ENCODE data around the gene PGAP3.
"Not testable (repeated sequence)": the region's sequence is repeated elsewhere in the genome, so short reads cannot be mapped to it uniquely, and the experiment has no call there.

PGAP3 gene, protein sequence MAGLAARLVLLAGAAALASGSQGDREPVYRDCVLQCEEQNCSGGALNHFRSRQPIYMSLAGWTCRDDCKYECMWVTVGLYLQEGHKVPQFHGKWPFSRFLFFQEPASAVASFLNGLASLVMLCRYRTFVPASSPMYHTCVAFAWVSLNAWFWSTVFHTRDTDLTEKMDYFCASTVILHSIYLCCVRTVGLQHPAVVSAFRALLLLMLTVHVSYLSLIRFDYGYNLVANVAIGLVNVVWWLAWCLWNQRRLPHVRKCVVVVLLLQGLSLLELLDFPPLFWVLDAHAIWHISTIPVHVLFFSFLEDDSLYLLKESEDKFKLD

DNA sequence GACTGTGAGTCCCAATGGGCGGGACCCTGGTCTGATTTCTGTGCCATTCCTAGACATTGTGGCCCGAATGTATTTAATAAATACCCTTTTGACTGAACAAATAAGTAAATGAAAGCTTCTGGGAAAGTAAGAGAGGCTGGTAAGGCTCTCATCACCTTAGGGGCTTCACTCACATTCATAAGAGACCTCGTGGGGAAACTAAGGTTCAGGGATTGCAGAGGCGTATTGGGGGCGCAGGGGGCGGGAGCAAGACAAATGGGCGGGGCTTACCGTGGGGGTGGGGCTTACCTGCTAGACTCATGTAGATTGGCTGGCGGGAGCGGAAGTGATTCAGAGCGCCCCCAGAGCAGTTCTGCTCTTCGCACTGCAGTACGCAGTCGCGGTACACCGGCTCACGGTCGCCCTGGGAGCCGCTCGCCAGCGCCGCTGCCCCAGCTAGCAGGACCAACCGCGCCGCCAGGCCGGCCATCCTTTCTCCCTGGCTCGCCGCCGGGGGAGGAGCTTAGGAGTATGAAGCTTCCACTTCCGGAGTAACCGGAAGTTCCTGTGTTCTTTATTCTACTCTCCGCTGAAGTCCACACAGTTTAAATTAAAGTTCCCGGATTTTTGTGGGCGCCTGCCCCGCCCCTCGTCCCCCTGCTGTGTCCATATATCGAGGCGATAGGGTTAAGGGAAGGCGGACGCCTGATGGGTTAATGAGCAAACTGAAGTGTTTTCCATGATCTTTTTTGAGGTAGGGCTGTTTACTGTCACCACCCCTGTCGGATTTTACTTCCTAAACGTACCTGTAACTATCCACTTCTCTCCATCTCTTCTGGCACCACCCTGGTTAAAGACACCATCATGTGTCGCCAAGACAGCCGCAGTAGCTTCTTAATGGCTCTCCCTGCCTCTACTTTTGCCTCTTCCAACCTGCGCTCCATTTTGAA, at the start of gene PGAP3:
Gene PGAP3 (minus strand): TSS at position 512 of the 929 bp plus-strand sequence. CDS start 43 bp downstream, at position 469.
- peak; percentile 85 for DNase-seq (ENCODE audit: low spot score)
- FAIRE-seq, result no peak

DNA sequence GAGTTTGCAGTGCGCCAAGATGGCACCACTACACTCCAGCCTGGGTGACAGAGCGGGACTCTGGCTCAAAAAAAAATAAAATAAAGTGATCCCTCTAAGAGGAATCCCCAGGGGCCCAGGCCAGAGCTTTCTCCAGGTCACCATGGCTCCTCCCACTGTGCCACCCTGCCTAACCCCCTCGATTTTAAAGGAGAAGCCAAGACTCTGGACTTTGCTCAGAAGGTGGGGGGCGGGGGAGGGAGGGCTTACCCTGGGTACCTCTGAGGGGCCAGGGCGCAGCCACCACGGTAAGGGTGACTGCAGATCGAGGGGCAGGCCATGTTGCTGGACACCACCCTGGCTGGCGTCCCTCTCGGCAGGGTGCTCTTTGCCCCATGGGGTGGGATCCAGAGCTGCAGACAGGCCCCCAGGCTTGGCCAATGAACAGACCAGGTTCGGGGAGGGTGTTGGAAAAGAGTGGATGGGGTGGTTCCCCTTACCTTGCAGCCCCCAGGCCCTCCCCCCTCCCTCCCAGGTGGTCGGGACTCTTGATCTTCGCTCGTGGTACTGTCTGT, 49.4 kb upstream of the PGAP3 start:
- no peak for FAIRE-seq

DNA sequence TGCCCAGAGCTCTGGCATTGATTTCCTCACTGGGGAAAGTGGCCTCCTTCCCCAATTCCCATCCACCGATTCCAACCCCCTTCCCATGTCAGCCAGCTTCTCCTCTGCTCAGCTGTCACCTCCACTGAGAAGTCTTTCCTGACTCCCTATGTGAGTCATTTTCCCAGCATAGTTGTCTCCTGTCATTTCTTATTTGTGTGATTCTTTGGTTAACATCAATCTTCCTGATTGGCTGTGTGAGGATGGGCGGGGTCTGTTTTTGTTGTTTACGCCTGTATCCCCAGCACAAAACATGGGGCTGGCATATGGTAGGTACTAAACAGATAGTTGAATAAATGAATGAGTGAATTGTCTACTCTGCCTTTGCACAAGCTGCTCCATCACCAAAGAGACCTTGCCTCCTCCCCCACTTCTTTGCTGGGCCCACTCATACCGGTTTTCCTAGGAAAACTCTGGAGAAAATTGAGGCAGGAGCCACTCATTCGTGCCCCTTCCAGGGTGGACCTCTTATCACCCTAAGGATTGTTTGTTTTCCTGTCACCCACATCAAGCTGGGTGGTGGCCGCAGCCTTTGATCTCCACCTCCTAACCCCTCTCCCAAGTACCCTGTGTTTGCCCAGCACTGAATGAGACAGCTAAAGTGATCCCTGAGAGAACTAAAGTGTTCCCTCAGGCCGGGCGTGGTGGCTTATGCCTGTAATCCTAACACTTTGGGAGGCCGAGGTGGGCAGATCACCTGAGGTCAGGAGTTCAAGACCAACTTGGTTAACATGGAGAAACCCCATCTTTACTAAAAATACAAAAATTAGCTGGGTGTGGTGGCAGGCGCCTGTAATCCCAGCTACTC, 48.7 kb upstream of the PGAP3 start:
- FAIRE-seq, result no peak
- DNase-seq (ENCODE audit: low spot score), result no peak

More for the DNA sequence above, 49.4 kb upstream of the PGAP3 start:
- DNase-seq (ENCODE audit: low spot score), result no peak

DNA sequence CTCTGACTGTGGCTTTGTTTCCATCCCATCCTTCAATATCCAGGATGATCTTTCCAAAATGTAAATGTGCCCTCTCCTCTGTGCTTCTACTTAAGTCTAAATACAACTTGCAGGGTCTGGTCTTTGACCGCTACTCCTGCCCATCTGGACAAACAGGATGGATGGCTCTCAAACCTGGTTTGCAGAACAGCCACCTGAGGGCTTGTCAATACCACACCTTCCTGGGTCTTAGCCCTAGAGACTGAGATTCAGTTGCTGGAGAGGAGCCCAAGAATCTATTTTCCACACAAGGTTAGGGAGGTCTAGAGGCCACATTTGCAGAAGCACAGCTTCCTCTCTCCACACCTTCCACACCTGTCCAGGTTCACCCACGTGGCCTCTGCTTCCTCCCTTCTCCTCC, 48.0 kb upstream of the PGAP3 start:
- DNase-seq (ENCODE audit: low spot score), result no peak
- FAIRE-seq, result no peak

DNA sequence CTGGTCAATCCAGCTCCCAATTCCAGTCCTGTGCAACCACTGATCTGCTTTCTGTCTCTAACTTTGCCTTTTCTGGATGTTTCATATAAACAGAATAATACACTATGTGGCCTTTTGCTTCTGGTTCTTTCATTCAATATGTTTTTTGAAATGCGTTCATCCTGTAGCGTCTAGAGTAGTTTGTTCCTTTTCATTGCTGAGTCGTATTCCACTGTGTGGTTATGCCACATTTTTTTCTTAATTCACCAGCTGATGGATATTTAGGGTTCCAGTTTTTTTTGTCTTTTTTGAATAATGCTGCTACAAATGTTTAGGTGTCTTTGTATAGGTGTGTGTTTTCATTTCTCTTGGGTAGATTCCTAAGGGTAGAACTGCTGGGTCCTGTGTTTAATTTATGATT, 44.7 kb upstream of the PGAP3 start:
- DNase-seq (ENCODE audit: low spot score) (no peak), FAIRE-seq (no peak)

DNA sequence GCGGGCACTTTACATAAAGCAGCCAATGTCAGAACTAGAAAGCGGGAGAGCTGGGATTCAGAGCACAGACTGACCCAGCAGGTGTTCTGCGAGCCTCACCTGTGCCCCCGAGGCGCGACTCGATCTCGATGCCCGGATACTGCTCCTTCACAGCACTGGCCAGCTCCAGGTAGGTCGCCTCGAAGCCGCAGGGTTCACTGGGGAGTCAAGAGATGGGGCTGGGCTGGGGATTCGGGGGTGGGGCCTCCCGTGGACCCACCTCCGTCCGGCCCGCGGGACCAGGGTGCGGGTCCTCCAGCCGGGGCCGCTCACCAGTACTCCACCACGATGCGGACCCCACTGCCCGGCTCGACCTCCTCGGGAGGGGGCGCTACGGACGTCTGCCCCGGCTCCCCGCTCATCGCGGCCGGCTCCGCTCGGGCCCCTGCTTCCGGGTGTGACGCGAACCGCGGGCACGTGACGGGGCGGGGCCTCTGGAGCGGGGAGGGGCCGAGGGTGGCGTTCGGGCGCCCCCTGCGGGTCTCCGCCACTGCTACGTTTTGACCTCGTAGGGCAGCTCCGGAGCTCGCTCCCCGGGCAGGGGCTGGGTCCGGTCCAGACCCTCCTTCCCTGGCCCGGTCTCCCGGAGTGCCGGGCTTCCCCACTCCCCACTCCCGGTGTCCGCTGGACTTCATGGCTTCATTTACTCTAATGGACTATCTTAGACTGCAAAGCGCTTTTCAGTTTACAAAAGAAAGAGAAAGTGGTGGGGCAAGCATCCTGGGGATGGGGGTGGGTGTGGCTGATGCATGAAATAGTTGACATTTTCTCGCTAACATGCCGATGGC, 42.5 kb upstream of the PGAP3 start, which contains the start of gene MIEN1:
Gene MIEN1 (minus strand): TSS at position 438 of the 827 bp plus-strand sequence. CDS start 37 bp downstream, at position 401.
- FAIRE-seq, result no peak

DNA sequence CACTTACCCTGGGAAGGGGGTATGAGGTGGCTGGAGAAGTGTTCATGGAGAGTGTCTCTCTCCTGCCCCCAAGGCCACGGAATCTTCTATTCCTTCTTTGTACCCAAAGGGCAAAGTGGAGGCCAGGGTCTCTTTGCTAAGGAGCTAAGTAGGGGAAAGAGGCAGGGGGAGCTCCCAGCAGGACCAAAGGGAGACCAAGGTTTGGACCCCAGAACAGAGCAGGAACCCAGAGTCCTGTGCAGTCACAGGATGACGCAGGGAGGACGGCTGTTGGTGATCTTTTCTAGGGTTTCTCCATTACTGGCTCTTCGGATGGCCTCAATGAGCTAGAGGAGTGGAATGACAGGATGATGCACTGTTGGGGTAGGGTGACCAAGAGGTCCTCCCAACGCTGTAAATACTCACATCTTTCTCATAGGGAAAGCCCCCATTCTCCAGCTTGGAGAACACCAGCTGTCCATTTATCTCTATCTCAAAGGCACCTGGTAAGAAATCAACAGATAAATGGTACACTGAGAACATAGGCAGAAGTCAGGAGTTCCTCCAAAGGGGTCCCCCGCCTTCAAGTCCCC, 41.5 kb upstream of the PGAP3 start:
- no peak for FAIRE-seq
- DNase-seq (ENCODE audit: low spot score), result no peak

More for the DNA sequence above, 42.5 kb upstream of the PGAP3 start, which contains the start of gene MIEN1:
- DNase-seq (ENCODE audit: low spot score), result peak; percentile 69

DNA sequence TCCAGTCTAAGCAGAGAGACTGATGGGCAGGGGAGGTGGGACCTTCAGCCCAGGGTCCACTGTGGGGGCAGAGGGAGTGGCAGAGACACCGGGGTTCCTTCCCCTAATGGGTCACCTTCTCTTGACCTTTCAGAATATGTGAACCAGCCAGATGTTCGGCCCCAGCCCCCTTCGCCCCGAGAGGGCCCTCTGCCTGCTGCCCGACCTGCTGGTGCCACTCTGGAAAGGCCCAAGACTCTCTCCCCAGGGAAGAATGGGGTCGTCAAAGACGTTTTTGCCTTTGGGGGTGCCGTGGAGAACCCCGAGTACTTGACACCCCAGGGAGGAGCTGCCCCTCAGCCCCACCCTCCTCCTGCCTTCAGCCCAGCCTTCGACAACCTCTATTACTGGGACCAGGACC, 39.7 kb upstream of the PGAP3 start:
- FAIRE-seq (no peak), DNase-seq (ENCODE audit: low spot score) (no peak)

DNA sequence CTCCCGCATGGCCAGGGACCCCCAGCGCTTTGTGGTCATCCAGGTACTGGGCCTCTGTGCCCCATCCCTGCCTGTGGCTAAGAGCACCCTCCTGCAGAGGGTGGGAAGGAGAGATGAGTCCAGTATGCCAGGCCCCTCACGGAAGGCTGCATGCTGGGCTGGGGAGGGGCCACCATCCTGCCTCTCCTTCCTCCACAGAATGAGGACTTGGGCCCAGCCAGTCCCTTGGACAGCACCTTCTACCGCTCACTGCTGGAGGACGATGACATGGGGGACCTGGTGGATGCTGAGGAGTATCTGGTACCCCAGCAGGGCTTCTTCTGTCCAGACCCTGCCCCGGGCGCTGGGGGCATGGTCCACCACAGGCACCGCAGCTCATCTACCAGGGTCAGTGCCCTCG, 38.8 kb upstream of the PGAP3 start:
- FAIRE-seq, result no peak
- no peak for DNase-seq (ENCODE audit: low spot score)

DNA sequence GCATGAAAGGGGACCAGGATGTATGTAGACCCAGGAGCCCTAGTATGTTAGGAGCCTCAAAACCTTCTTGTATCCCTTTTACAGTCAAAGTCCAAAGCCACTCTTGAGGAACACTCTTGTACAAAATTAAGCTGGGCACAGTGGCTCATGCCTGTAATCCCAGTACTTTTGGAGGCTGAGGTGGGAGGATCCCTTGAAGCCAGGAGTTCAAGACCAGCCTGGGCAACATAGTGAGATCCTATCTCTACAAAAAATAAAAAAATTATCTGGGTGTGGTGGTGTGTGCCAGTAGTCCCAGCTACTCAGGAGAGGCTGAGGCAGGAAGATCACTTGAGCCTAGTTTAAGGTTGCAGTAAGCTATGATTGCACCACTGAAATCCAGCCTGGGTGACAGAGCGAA, 38.1 kb upstream of the PGAP3 start:
- DNase-seq (ENCODE audit: low spot score); FAIRE-seq: not testable (repeated sequence)

DNA sequence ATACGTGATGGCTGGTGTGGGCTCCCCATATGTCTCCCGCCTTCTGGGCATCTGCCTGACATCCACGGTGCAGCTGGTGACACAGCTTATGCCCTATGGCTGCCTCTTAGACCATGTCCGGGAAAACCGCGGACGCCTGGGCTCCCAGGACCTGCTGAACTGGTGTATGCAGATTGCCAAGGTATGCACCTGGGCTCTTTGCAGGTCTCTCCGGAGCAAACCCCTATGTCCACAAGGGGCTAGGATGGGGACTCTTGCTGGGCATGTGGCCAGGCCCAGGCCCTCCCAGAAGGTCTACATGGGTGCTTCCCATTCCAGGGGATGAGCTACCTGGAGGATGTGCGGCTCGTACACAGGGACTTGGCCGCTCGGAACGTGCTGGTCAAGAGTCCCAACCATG, 36.9 kb upstream of the PGAP3 start:
- FAIRE-seq (no peak), DNase-seq (ENCODE audit: low spot score) (no peak)

DNA sequence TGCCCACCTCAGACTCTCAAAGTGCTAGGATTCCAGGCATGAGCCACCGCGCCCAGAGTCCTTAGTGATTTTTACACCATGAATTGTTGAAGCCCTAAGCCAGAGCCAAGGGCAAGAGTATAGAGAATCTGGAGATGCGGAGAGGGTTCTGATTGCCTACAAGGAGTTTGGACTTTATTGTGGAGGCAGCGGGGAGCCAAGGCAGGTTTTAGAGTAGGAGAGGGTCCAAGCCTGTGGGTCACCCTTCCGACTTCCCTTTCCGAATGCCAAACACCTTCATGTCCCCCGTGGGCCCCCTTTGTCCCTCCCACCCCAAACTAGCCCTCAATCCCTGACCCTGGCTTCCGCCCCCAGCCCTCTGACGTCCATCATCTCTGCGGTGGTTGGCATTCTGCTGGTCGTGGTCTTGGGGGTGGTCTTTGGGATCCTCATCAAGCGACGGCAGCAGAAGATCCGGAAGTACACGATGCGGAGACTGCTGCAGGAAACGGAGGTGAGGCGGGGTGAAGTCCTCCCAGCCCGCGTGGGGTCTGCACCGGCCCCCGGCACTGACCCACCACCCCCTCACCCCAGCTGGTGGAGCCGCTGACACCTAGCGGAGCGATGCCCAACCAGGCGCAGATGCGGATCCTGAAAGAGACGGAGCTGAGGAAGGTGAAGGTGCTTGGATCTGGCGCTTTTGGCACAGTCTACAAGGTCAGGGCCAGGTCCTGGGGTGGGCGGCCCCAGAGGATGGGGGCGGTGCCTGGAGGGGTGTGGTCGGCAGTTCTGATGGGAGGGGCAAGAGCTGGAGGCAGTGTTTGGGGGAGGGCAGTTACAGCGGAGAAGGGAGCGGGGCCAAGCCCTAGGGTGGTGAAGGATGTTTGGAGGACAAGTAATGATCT, 35.4 kb upstream of the PGAP3 start:
- no peak for FAIRE-seq
- no peak for DNase-seq (ENCODE audit: low spot score)

DNA sequence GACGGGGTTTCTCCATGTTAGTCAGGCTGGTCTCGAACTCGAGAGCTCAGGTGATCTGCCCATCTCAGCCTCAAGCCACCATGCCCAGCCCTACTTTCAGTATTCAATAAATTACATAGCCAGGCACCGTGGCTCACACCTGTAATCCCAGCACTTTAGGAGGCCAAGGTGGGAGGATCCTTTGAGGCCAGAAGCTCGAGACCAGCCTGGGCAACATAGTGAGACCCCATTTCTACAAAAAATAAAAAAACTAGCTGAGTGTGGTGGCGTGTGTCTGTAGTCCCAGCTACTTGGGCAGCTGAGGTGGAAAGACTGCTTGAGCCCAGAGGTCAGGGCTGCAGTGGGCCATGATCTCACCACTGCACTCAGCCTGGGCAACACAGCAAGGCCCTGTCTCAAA, 34.2 kb upstream of the PGAP3 start:
- FAIRE-seq, result no peak
- DNase-seq (ENCODE audit: low spot score), result no peak

DNA sequence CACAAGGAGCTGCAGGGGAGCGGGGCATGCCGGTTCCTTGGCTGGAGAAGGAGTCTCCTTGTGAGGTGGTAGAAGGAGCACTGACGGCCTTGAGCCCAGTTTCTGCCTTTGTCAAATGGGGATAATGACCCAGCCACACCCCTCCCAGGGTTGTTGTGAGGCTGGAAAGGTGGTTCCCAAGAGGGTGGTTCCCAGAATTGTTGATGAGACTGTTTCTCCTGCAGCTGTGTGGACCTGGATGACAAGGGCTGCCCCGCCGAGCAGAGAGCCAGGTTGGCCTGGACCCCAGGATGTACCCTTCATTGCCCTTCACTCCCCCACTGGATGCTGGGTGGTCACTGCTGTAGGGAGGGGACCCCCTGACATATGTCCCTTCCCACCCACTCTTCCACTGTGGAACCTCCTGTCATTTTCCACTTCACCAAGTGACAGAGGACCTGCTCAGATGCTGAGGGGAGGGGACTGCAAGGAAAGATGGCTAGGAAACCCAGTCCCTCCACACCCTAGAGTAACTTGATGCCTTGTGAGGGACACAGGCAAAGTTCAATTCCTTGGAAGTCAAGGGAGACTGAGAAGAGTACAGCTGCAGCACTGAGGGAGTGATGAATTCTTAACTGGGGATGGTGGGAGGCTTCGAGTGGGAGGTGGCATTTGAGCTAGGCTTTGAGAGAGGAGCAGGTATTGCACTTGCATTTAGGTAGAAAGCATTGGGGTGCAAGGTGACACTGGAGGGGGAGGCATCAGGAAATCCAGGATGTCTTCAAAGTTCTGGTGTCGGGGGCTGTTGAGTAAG, 31.9 kb upstream of the PGAP3 start:
- no peak for DNase-seq (ENCODE audit: low spot score)
- FAIRE-seq, result no peak

DNA sequence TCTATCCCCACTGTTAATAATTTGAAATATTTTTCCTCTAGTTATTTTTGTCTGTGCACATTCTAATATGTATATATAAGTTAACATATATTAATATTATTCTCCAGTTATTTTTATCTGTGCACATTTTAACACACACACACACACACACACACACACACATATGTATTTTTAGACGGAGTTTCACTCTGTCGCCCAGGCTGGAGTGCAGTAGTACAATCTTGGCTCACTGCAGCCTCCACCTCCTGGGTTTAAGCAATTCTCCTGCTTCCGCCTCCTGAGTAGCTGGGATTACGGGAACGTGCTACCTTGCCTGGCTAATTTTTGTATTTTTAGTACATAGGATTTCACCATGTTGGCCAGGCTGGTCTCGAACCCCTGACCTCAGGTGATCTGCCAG, 29.8 kb upstream of the PGAP3 start:
- DNase-seq (ENCODE audit: low spot score), result no peak
- no peak for FAIRE-seq

DNA sequence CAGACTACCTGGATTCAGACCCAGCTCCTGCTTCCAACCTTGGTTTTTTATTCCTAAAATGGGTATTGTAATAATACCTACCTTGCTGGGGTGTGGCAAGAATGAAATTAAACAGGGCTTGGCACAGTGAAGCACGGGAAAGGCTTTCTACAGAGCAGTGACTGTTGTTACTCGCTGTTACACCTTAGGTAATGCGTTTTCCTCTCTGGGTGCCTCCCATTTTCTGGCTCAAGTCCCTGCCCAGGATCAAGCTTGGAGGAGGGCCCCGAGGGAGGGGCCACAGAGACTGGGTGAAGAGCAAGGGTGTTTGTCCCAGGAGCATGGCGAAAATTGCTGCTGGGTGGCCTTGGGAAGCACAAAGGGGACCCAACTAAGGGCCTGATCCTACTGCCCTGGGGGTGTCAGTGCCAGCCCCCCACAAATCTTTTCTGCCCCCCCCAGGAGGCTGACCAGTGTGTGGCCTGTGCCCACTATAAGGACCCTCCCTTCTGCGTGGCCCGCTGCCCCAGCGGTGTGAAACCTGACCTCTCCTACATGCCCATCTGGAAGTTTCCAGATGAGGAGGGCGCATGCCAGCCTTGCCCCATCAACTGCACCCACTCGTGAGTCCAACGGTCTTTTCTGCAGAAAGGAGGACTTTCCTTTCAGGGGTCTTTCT, 29.2 kb upstream of the PGAP3 start:
- no peak for FAIRE-seq
- DNase-seq (ENCODE audit: low spot score), result no peak

DNA sequence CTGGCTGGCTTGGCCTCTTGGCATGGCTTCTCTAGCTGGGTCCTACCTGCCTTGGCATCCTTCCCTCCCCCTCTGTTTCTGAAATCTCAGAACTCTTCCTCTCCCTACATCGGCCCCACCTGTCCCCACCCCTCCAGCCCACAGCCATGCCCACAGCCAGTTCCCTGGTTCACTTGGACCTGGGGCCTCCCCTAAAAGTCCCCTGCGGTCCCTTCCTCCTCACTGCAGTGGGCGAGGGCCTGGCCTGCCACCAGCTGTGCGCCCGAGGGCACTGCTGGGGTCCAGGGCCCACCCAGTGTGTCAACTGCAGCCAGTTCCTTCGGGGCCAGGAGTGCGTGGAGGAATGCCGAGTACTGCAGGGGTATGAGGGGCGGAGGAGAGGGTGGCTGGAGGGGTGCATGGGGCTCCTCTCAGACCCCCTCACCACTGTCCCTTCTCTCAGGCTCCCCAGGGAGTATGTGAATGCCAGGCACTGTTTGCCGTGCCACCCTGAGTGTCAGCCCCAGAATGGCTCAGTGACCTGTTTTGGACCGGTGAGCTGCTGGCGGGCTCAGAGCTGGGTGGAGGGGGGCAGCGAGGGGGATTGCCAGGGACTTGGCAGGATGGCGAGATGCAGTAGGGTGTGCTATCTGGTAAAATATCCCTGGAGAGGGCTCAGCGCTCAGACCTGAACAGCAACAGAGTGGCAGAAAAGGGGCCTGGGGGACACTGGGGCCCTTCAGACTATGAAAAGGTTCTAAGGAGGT, 28.4 kb upstream of the PGAP3 start:
- no peak for FAIRE-seq

More for the DNA sequence above, 28.4 kb upstream of the PGAP3 start:
- no peak for DNase-seq (ENCODE audit: low spot score)

Data from RCC 7860 (cell line).